SK-N-SH (cell line): Measurements from ENCODE around the gene SHC3. TPM values are rescaled to one million over a fixed set of nuclear protein-coding genes. Genes with fewer than 3 reads are reported as not detected.

Experiments used
- CTCF ChIA-PET: fragments of 300-600, 350-600 bp; formaldehyde crosslinking; extraction: SDS; loops from one replicate; lab custom pipeline; 2021; lab: Yijun Ruan, JAX
- POLR2A ChIA-PET: fragments of 350-600 bp; sonication (Branson Sonifier 250); formaldehyde crosslinking; extraction: SDS; loops from one replicate; lab custom pipeline; 2020; ENCODE audit warnings: antibody characterized with exemption, inconsistent platforms; lab: Yijun Ruan, JAX
- DNase-seq: peaks from one replicate; pipeline ENCODE4 v3.0.0; 2012
- H2AFZ ChIP-seq: fragments of 200-600 bp; sonication (generic); 2 replicates; pipeline ENCODE4 v1.8.1; 2016; ENCODE audit warnings: antibody characterized with exemption, mild to moderate bottlenecking, low read depth
- H3F3A ChIP-seq: fragments of 200-600 bp; sonication (generic); replicated peaks from 2 replicates; pipeline ENCODE3; 2016; ENCODE audit warnings: antibody characterized with exemption, mild to moderate bottlenecking; ENCODE audit not compliant: insufficient read depth
- H3K27ac ChIP-seq, 2 experiments: fragments of 200-500 bp in 1 of 2; fragments of 200-600 bp in 1 of 2; sonication (Bioruptor generic) in 1 of 2; sonication (generic), shearing (Covaris generic) in 1 of 2; 2 replicates each; pipeline versions ENCODE4 v1.5.1 to v1.6.1; 2014 to 2016; ENCODE audit warnings: low read depth in 2 of 2, inconsistent platforms in 1 of 2, low read length in 1 of 2, mild to moderate bottlenecking in 1 of 2, mixed read lengths in 1 of 2
- H3K27me3 ChIP-seq: fragments of 200-600 bp; sonication (generic), shearing (Covaris generic); 2 replicates; pipeline ENCODE4 v1.6.1; 2016; ENCODE audit warnings: mixed run types; ENCODE audit not compliant: insufficient read depth
- H3K36me3 ChIP-seq, 2 experiments: fragments of 200-500 bp in 1 of 2; fragments of 200-600 bp in 1 of 2; sonication (Bioruptor generic) in 1 of 2; sonication (generic) in 1 of 2; replicated peaks in 1 of 2; 2 replicates each; pipeline versions ENCODE3 to v1.5.1; 2014 to 2016; ENCODE audit warnings: low read length in 1 of 2, mild to moderate bottlenecking in 1 of 2; ENCODE audit not compliant: insufficient read depth in 2 of 2, control insufficient read depth in 1 of 2
- H3K4me1 ChIP-seq, 2 experiments: fragments of 200-500 bp in 1 of 2; fragments of 200-600 bp in 1 of 2; sonication (Bioruptor generic) in 1 of 2; sonication (generic), shearing (Covaris generic) in 1 of 2; 2 replicates each; pipeline versions ENCODE4 v1.5.1 to v1.6.1; 2014 to 2016; ENCODE audit warnings: low read depth in 1 of 2, low read length in 1 of 2, mixed run types in 1 of 2; ENCODE audit not compliant: insufficient read depth in 2 of 2, control insufficient read depth in 1 of 2
- H3K4me2 ChIP-seq: fragments of 200-600 bp; sonication (generic), shearing (Covaris generic); 2 replicates; pipeline ENCODE4 v1.6.1; 2017; ENCODE audit warnings: mixed run types
- H3K4me3 ChIP-seq, 2 experiments: fragments of 200-500 bp in 1 of 2; fragments of 200-600 bp in 1 of 2; sonication (Bioruptor generic) in 1 of 2; sonication (generic), shearing (Covaris generic) in 1 of 2; 2 replicates each; pipeline versions ENCODE4 v1.5.1 to v1.8.1; 2014 to 2016; ENCODE audit warnings: low read depth in 2 of 2, inconsistent platforms in 1 of 2, low read length in 1 of 2, mild to moderate bottlenecking in 1 of 2, mixed read lengths in 1 of 2, moderate library complexity in 1 of 2
- H3K79me2 ChIP-seq: fragments of 200-600 bp; sonication (generic); 2 replicates; pipeline ENCODE4 v1.8.1; 2017; ENCODE audit warnings: mild to moderate bottlenecking; ENCODE audit not compliant: insufficient read depth
- H3K9ac ChIP-seq: fragments of 200-600 bp; sonication (generic); 2 replicates; pipeline ENCODE4 v1.6.1; 2017; ENCODE audit warnings: mixed run types
- H3K9me2 ChIP-seq: fragments of 200-600 bp; sonication (generic); 2 replicates; pipeline ENCODE4 v1.6.1; 2017; ENCODE audit warnings: mixed run types
- H3K9me3 ChIP-seq: fragments of 200-600 bp; sonication (generic); 2 replicates; pipeline ENCODE4 v1.6.1; 2017; ENCODE audit warnings: mixed run types, mild to moderate bottlenecking, moderate library complexity
- H4K20me1 ChIP-seq: fragments of 200-600 bp; sonication (generic); 2 replicates; pipeline ENCODE4 v1.6.1; 2017; ENCODE audit warnings: mild to moderate bottlenecking, mixed run types; ENCODE audit not compliant: insufficient read depth
- ELF1 ChIP-seq: IDR thresholded peaks from 2 replicates; pipeline ENCODE4 v1.4.0; 2012
- FOSL2 ChIP-seq: IDR thresholded peaks from 2 replicates; pipeline ENCODE4 v1.4.0; 2012; ENCODE audit warnings: low read depth, mild to moderate bottlenecking, moderate library complexity, borderline replicate concordance
- GABPA ChIP-seq: IDR thresholded peaks from 2 replicates; pipeline ENCODE4 v1.4.0; 2012; ENCODE audit warnings: low read depth, mild to moderate bottlenecking
- GATA2 ChIP-seq: sonication (generic); formaldehyde crosslinking; IDR thresholded peaks from 2 replicates; pipeline ENCODE4 v1.5.0; 2020; ENCODE audit warnings: mild to moderate bottlenecking, missing genetic modification reagents
- JUND ChIP-seq: IDR thresholded peaks from 2 replicates; pipeline ENCODE4 v1.4.0; 2012
- MEF2A ChIP-seq: IDR thresholded peaks from 2 replicates; pipeline ENCODE4 v1.4.0; 2012; ENCODE audit warnings: low read depth, borderline replicate concordance
- MXI1 ChIP-seq: IDR thresholded peaks from 2 replicates; pipeline ENCODE4 v1.6.1; 2012; ENCODE audit warnings: mild to moderate bottlenecking, low read depth, low read length, improper control_type of control experiment
- NFIC ChIP-seq: IDR thresholded peaks from 2 replicates; pipeline ENCODE4 v1.4.0; 2012; ENCODE audit warnings: borderline replicate concordance
- NRF1 ChIP-seq: IDR thresholded peaks from 2 replicates; pipeline ENCODE4 v1.6.1; 2012; ENCODE audit warnings: low read depth, mild to moderate bottlenecking, low read length
- RFX5 ChIP-seq: IDR thresholded peaks from 2 replicates; pipeline ENCODE4 v1.6.1; 2012; ENCODE audit warnings: mild to moderate bottlenecking, improper control_type of control experiment, low read length
- SIN3A ChIP-seq: IDR thresholded peaks from 2 replicates; pipeline ENCODE4 v1.6.1; 2012; ENCODE audit warnings: low read depth, mild to moderate bottlenecking, low read length, moderate library complexity, borderline replicate concordance
- TAF1 ChIP-seq: IDR thresholded peaks from 2 replicates; pipeline ENCODE4 v1.6.1; 2012; ENCODE audit warnings: low read depth, mild to moderate bottlenecking, low read length, moderate library complexity, borderline replicate concordance
- TCF12 ChIP-seq: IDR thresholded peaks from 2 replicates; pipeline ENCODE4 v1.4.0; 2012
- WGBS: methylation state at CpG from one replicate; pipeline ENCODE4 v1.1.6; 2017; ENCODE audit warnings: low lambda C conversion rate; 5-methylcytosine and 5-hydroxymethylcytosine counted together
- polyA plus RNA-seq, 3 experiments: library from polyadenylated mRNA; depleted of rRNA; stranded (reverse); fragments of >200 nt; gene quantifications; 2 replicates each; pipeline ENCODE4 v1.2.3, GENCODE V29; 2012
- TF ChIP-seq, protein P1 (sequence below): IDR thresholded peaks from 2 replicates; pipeline ENCODE4 v1.4.0; 2012; ENCODE audit warnings: low read depth, borderline replicate concordance
- TF ChIP-seq, protein P2 (sequence below): fragments of 150-350 bp; IDR thresholded peaks from 2 replicates; pipeline ENCODE4 v1.6.1; 2017; ENCODE audit warnings: antibody characterized with exemption, low read length, low read depth, borderline replicate concordance
- TF ChIP-seq, protein P3 (sequence below): IDR thresholded peaks from 2 replicates; pipeline ENCODE4 v1.6.1; 2012; ENCODE audit warnings: mild to moderate bottlenecking, low read depth, low read length, moderate library complexity
- TF ChIP-seq, protein P4 (sequence below): fragments of 200-600 bp; sonication (generic); IDR thresholded peaks from 2 replicates; pipeline ENCODE4 v1.6.1; 2017; ENCODE audit warnings: antibody characterized with exemption, mild to moderate bottlenecking, moderate library complexity
- TF ChIP-seq, protein P5 (sequence below): IDR thresholded peaks from 2 replicates; pipeline ENCODE4 v1.4.0; 2012; ENCODE audit warnings: low read depth

Gene SHC3
- polyA plus RNA-seq, 1 of the 3 experiments (the other 2 are of a cell fraction), result 3.2 TPM

DNA sequence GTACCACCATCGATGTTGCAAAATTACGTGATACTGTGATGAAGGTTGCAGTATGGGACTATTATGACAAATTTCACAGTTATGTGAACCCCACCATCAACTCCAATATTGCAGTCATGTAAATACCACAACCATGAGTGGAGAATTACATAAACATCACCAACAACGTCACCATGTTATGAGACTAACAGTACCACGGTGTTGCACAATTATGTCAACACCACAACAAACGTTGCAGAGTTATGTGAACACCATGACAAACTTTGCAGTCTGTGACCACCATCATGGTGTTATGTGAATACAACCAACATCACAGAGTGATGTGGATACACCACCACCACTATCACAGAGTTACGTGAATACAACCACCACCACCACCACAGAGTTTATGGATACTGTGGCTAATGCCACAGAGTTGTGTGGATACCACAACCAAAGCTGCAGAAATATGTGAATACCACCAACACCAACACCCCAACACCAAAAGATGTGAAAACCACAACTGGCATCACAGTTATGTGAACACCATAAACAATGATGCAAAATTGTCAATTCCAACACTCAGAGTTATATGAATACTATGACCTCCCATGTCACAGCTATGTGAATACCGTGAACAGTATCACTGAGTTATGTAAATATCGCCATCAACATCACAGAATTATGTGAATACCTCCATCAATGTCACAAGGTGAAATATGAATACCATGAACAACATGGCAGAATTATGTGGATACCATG lies 62.4 kb downstream of the SHC3 start:
- no peak overlapping the region for H3K4me3 ChIP-seq
- ChIA-PET CTCF (no interaction called here), POLR2A (no interaction called here)
- H3K79me2 ChIP-seq, result peaks cover 87% of the 10 kb centered on the region
- no peak overlapping the region for H3K9ac ChIP-seq
- no peak overlapping the region for H2AFZ ChIP-seq
- peaks cover 0 to 7% of the 10 kb centered on the region in 2 experiments for H3K36me3 ChIP-seq
- H3K27ac ChIP-seq, result no peak overlapping the region
- no peak overlapping the region for H3K4me2 ChIP-seq
- H3K9me3 ChIP-seq, result no peaks in the 10 kb centered on the region
- H4K20me1 ChIP-seq, result peaks cover 5% of the 10 kb centered on the region; the same call in 1 of the 2 replicates
- 90% methylated on average over 8 of the region's 8 CpGs for WGBS
- no peak for DNase-seq
- H3F3A ChIP-seq, result no peaks in the 10 kb centered on the region
- TF ChIP-seq RFX5 (no peak), TAF1 (no peak), NFIC (no peak)
- TF ChIP-seq, protein P1, sequence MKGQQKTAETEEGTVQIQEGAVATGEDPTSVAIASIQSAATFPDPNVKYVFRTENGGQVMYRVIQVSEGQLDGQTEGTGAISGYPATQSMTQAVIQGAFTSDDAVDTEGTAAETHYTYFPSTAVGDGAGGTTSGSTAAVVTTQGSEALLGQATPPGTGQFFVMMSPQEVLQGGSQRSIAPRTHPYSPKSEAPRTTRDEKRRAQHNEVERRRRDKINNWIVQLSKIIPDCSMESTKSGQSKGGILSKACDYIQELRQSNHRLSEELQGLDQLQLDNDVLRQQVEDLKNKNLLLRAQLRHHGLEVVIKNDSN, result no peak
- no peaks in the 10 kb centered on the region for H3K4me1 ChIP-seq
- H3K9me2 ChIP-seq, result no peaks in the 10 kb centered on the region
- no peaks in the 10 kb centered on the region for H3K27me3 ChIP-seq

DNA sequence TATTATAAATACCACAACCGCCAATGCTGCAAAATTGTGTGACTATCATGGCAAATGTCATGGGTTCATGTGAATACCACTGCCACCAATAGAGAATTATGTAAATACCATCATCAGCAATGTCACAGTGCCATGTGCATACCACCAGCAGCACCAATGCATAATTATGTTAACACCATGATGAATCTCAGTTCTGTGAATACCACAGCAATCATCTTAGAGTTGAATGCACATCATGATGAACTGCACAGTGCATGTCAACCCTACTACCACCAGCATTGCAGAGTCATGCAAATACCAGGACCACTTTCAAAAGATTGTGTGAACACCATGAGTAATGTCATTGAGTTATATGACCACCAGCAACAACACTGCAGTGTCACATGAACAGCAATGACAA lies 63.2 kb downstream of the SHC3 start:
- H3F3A ChIP-seq, result no peaks in the 10 kb centered on the region
- H3K79me2 ChIP-seq, result peaks cover 88% of the 10 kb centered on the region
- 100% methylated on average over 1 of the region's 1 CpG for WGBS
- H3K9me3 ChIP-seq, result peaks cover under 1% of the 10 kb centered on the region; the same call in 1 of the 2 replicates
- H2AFZ ChIP-seq, result no peak overlapping the region
- H3K36me3 ChIP-seq, result peaks cover 0 to 14% of the 10 kb centered on the region in 2 experiments
- H4K20me1 ChIP-seq, result peaks cover 5% of the 10 kb centered on the region; the same call in 1 of the 2 replicates
- H3K9me2 ChIP-seq, result no peaks in the 10 kb centered on the region
- TF ChIP-seq, protein P2, sequence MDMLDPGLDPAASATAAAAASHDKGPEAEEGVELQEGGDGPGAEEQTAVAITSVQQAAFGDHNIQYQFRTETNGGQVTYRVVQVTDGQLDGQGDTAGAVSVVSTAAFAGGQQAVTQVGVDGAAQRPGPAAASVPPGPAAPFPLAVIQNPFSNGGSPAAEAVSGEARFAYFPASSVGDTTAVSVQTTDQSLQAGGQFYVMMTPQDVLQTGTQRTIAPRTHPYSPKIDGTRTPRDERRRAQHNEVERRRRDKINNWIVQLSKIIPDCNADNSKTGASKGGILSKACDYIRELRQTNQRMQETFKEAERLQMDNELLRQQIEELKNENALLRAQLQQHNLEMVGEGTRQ, result no peak
- TF ChIP-seq NRF1 (no peak), MXI1 (no peak), RFX5 (no peak), SIN3A (no peak), JUND (no peak), TCF12 (no peak), ELF1 (no peak), GABPA (no peak), FOSL2 (no peak), GATA2 (no peak), TAF1 (no peak), NFIC (no peak), MEF2A (no peak)
- TF ChIP-seq, protein P1, result no peak
- TF ChIP-seq, protein P3, sequence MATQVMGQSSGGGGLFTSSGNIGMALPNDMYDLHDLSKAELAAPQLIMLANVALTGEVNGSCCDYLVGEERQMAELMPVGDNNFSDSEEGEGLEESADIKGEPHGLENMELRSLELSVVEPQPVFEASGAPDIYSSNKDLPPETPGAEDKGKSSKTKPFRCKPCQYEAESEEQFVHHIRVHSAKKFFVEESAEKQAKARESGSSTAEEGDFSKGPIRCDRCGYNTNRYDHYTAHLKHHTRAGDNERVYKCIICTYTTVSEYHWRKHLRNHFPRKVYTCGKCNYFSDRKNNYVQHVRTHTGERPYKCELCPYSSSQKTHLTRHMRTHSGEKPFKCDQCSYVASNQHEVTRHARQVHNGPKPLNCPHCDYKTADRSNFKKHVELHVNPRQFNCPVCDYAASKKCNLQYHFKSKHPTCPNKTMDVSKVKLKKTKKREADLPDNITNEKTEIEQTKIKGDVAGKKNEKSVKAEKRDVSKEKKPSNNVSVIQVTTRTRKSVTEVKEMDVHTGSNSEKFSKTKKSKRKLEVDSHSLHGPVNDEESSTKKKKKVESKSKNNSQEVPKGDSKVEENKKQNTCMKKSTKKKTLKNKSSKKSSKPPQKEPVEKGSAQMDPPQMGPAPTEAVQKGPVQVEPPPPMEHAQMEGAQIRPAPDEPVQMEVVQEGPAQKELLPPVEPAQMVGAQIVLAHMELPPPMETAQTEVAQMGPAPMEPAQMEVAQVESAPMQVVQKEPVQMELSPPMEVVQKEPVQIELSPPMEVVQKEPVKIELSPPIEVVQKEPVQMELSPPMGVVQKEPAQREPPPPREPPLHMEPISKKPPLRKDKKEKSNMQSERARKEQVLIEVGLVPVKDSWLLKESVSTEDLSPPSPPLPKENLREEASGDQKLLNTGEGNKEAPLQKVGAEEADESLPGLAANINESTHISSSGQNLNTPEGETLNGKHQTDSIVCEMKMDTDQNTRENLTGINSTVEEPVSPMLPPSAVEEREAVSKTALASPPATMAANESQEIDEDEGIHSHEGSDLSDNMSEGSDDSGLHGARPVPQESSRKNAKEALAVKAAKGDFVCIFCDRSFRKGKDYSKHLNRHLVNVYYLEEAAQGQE, result no peak
- TF ChIP-seq, protein P4, sequence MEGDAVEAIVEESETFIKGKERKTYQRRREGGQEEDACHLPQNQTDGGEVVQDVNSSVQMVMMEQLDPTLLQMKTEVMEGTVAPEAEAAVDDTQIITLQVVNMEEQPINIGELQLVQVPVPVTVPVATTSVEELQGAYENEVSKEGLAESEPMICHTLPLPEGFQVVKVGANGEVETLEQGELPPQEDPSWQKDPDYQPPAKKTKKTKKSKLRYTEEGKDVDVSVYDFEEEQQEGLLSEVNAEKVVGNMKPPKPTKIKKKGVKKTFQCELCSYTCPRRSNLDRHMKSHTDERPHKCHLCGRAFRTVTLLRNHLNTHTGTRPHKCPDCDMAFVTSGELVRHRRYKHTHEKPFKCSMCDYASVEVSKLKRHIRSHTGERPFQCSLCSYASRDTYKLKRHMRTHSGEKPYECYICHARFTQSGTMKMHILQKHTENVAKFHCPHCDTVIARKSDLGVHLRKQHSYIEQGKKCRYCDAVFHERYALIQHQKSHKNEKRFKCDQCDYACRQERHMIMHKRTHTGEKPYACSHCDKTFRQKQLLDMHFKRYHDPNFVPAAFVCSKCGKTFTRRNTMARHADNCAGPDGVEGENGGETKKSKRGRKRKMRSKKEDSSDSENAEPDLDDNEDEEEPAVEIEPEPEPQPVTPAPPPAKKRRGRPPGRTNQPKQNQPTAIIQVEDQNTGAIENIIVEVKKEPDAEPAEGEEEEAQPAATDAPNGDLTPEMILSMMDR, result no peak
- TF ChIP-seq, protein P5, sequence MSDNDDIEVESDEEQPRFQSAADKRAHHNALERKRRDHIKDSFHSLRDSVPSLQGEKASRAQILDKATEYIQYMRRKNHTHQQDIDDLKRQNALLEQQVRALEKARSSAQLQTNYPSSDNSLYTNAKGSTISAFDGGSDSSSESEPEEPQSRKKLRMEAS, result no peak
- H3K4me3 ChIP-seq, result no peak overlapping the region
- no peak overlapping the region for H3K9ac ChIP-seq
- no peak for DNase-seq
- no peaks in the 10 kb centered on the region for H3K4me1 ChIP-seq
- no peak overlapping the region for H3K4me2 ChIP-seq
- POLR2A ChIA-PET, result no interaction called here
- CTCF ChIA-PET, result no interaction called here
- no peak overlapping the region for H3K27ac ChIP-seq
- H3K27me3 ChIP-seq, result no peaks in the 10 kb centered on the region
